Ovary (tissue), 3 donors: Measurements from ENCODE around the gene PCBP3.

ENCODE experiments used
- POLR2A ChIP-seq: fragments of 450-650 bp; IDR thresholded peaks from one replicate; pipeline ENCODE4 v1.6.1; 2017; ENCODE audit warnings: antibody characterized with exemption, mild to moderate bottlenecking, moderate library complexity
- TF ChIP-seq, protein P1 (sequence below), 3 donors: fragments of 450-650 bp in 2 of 3; fragments of 200-600 bp in 1 of 3; IDR thresholded peaks; one replicate each; pipeline versions ENCODE4 v1.5.1 to v1.8.0; 2016 to 2022; ENCODE audit warnings: antibody characterized with exemption in 3 of 3, mild to moderate bottlenecking in 1 of 3
- donor health status: DM: no; HTN: no; CAD: no.

DNA sequence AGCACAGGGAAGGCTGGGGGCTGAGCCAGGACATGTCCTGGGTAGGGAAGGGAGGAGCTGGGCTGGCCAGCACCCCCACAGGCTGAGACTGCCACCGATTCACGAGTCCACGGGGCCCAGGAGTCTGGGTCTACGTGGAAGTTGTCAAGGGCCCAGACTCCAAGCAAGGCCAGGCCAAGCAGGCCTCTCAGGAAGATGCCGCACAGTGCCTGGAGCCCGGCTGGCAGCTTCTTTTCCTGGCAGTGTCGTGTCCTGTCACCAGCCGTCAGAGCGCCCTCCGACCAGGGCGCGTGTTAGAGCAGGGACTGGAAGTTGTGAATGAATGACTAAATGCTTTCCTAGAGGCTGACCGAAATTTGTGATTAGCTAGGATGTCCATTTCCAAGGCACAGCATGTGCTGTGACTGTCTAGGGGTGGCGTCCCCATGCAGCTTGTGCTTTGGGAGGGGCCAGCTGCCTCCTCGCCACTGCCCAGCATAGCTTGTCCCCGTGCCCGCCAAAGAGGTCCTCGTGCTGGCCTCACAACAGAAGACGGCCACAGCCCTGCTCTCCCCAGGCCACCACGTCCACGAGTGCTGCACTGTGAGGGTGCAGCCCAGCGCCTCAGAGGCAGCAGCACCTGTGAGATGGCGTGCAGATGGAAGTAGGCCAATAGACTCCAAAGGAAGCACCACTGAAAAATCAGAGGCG lies 190.6 kb downstream of the PCBP3 start:
- TF ChIP-seq, protein P1, sequence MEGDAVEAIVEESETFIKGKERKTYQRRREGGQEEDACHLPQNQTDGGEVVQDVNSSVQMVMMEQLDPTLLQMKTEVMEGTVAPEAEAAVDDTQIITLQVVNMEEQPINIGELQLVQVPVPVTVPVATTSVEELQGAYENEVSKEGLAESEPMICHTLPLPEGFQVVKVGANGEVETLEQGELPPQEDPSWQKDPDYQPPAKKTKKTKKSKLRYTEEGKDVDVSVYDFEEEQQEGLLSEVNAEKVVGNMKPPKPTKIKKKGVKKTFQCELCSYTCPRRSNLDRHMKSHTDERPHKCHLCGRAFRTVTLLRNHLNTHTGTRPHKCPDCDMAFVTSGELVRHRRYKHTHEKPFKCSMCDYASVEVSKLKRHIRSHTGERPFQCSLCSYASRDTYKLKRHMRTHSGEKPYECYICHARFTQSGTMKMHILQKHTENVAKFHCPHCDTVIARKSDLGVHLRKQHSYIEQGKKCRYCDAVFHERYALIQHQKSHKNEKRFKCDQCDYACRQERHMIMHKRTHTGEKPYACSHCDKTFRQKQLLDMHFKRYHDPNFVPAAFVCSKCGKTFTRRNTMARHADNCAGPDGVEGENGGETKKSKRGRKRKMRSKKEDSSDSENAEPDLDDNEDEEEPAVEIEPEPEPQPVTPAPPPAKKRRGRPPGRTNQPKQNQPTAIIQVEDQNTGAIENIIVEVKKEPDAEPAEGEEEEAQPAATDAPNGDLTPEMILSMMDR (IDR thresholded peaks at IDR 0.05): no peak
- TF ChIP-seq POLR2A: no peak
